ENCODE data around the gene KCNJ12. TPM values are rescaled to one million over a fixed set of nuclear protein-coding genes. Genes with fewer than 3 reads are reported as not detected.

The KCNJ12 gene
- 0.93 to 1.7 TPM (median 1.5 TPM) in 5 replicates for total RNA-seq (2022; extraction: Qiagen RNA extraction)

DNA sequence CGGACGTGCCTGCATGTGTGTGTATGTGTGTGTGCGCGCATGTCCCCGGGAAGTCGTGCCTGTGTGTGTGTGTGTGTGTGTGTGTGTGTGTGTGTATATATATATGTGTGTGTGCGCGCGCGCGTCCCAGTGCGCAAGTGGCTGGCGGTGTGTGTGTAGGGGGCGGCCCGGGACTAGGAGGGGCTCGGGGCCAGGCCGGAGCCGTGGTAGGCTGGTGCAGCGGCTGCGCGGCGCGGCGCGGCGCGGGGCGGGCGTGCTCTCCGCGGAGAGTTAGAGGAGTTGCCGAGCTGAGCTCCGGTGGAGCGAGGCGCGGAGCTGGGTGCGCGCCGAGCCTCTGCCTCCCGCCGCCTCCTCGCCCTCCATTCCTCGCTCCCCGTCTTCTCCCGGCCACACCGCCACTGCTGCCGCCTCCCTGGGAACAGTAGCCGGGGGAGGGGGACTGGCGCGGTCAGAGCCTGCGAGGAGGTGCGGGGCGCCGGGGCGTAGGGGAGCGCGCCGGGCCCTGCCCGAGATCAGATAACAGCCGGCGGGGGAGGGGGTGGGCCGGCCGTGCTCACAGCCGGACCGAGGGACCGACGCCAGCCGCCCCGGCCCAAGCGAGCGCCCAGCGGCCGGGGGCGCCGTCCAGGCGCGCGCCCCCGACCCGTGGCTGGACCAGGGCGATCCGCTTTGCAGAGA lies at the start of gene KCNJ12:
TSS of gene KCNJ12 (plus strand) at position 277 of the 678 bp plus-strand sequence. CDS start 38,986 bp downstream, outside the sequence.

Other genes with a start within 250 kb of the KCNJ12 start
- gene DHRS7B, start 249.4 kb upstream of the KCNJ12 start, total RNA-seq (2022; extraction: Qiagen RNA extraction): 16.9 to 26.6 TPM (median 19.8 TPM) in 5 replicates
- gene TMEM11, start 162.2 kb upstream of the KCNJ12 start, total RNA-seq (2022; extraction: Qiagen RNA extraction): 57.6 to 72.9 TPM (median 66.4 TPM) in 5 replicates
- 2.5 to 4.0 TPM (median 3.3 TPM) in 5 replicates for gene NATD1, start 122.9 kb upstream of the KCNJ12 start, total RNA-seq (2022; extraction: Qiagen RNA extraction)
- gene MAP2K3, start 91.6 kb upstream of the KCNJ12 start, total RNA-seq (2022; extraction: Qiagen RNA extraction): 91.5 to 136 TPM (median 103 TPM) in 5 replicates